Measurements from ENCODE around the gene CALR3. TPM values are rescaled to one million over a fixed set of nuclear protein-coding genes. Genes with fewer than 3 reads are reported as not detected.

CALR3 gene
- total RNA-seq, 2 donors from 2014 or later: not detected

DNA sequence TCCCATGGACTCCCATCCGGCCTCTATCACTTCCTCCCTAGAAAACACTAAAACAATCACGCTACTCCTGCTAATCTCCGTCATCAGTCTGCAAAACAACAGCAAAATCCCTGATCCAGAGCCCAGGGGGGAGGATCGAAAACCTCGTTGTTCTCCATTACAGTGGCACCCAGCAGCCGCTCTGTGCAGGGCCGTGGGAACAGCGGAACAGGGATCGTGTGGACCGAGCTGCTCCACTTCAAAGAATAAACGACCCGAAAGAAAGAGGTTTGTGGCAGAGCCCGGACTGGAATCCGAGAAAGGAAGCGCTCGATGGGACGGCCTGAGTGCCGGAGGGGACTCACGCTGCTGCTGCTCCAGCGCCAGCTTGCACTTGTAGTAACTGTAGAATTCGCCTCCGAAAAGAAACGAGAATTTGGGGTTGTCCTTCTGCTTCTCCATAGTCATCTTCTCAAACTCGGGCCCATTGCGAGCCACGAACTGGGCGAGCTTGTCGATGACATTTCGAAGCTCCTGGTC is 45.6 kb upstream of the CALR3 start:
- TF ChIP-seq, protein P1, sequence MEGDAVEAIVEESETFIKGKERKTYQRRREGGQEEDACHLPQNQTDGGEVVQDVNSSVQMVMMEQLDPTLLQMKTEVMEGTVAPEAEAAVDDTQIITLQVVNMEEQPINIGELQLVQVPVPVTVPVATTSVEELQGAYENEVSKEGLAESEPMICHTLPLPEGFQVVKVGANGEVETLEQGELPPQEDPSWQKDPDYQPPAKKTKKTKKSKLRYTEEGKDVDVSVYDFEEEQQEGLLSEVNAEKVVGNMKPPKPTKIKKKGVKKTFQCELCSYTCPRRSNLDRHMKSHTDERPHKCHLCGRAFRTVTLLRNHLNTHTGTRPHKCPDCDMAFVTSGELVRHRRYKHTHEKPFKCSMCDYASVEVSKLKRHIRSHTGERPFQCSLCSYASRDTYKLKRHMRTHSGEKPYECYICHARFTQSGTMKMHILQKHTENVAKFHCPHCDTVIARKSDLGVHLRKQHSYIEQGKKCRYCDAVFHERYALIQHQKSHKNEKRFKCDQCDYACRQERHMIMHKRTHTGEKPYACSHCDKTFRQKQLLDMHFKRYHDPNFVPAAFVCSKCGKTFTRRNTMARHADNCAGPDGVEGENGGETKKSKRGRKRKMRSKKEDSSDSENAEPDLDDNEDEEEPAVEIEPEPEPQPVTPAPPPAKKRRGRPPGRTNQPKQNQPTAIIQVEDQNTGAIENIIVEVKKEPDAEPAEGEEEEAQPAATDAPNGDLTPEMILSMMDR (IDR thresholded peaks at IDR 0.05): no peak
- DNase-seq (ENCODE audit: low spot score): no peak
- Histone ChIP-seq H3K4me3 (peak overlapping the region; percentile 88 to 98), H3K27me3 (no peaks in the 10 kb centered on the region), H3K36me3 (peaks cover 11% of the 10 kb centered on the region), H3K27ac (peak overlapping the region; percentile 86 to 93), H3K4me1 (peaks cover 0 to 49% of the 10 kb centered on the region in 2 donors), H3K9me3 (no peaks in the 10 kb centered on the region)

DNA sequence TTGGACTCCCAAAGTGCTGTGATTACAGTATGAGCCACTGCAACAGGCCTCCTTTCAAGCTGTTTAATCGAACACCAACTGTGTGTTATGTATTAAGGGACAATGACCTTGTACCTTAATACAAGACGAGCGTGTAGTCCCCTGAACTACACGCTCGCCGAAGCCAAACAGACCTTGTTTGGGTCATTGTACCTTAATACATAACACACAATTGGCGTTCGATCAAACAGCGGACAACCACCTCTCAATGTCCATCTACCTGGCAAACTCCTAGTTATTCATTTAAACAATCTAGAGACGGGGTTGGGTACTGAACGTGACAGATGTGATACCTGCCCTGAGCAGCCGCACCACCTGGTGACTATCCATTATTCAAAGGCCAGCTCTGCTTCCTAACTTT is 45.0 kb upstream of the CALR3 start:
- no peaks in the 10 kb centered on the region for H3K27me3 ChIP-seq
- DNase-seq (ENCODE audit: low spot score): no peak
- no peaks in the 10 kb centered on the region for H3K9me3 ChIP-seq
- peaks cover 11% of the 10 kb centered on the region for H3K36me3 ChIP-seq
- H3K27ac ChIP-seq: no peak overlapping the region
- H3K4me3 ChIP-seq: peak overlapping the region; percentile 88 to 98
- TF ChIP-seq, protein P1 (IDR thresholded peaks at IDR 0.05): no peak
- H3K4me1 ChIP-seq: peaks cover 0 to 49% of the 10 kb centered on the region in 2 donors

DNA sequence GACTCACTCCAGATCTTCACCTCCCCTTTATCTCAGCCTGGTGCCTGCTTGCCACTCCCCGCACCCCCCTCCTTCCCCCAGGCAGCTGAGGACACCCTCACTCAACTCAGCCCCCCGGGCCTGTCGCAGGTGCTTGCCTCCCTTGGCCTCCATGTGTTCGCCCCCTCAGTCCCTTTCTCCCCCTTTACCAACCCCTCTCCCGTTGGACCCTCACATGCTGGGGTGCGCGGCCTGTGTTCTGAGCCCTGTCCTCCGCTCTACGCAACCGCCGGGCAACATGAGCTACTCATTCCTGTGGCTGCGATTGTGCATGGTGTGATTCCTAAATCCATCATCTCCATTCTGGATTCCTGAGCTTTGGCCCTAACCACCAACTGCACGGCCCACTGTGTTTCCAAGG is 41.1 kb upstream of the CALR3 start:
- Histone ChIP-seq H3K4me3 (no peak overlapping the region), H3K27ac (no peak overlapping the region), H3K36me3 (peaks cover 46% of the 10 kb centered on the region), H3K9me3 (no peaks in the 10 kb centered on the region), H3K27me3 (no peaks in the 10 kb centered on the region), H3K4me1 (peaks cover 0 to 31% of the 10 kb centered on the region in 2 donors)
- TF ChIP-seq, protein P1 (IDR thresholded peaks at IDR 0.05): no peak
- no peak for DNase-seq (ENCODE audit: low spot score)

DNA sequence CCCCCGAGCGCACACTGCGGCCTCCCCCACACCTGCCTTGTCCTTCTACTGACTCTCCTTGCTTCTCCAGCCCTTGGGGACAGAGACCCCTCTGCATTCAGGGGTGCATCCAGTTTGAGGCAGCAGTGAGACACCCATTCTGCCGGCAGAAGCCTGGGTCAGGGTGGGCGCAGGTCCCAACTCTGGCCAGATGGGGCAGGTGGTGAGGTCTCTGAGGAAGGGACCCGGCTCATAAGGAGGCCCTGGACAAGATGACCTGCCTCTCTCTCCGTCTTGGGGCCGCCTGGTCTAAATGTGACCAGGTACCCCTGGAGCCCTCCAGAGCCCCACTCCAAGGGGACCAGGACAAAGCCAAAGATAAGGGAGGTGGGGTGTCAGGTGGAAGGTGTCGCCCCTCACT is 40.2 kb upstream of the CALR3 start:
- no peak for DNase-seq (ENCODE audit: low spot score)
- Histone ChIP-seq H3K4me1 (peaks cover 0 to 24% of the 10 kb centered on the region in 2 donors), H3K27me3 (no peaks in the 10 kb centered on the region), H3K36me3 (peaks cover 56% of the 10 kb centered on the region), H3K4me3 (no peak overlapping the region), H3K27ac (no peak overlapping the region), H3K9me3 (no peaks in the 10 kb centered on the region)
- TF ChIP-seq, protein P1 (IDR thresholded peaks at IDR 0.05): no peak

DNA sequence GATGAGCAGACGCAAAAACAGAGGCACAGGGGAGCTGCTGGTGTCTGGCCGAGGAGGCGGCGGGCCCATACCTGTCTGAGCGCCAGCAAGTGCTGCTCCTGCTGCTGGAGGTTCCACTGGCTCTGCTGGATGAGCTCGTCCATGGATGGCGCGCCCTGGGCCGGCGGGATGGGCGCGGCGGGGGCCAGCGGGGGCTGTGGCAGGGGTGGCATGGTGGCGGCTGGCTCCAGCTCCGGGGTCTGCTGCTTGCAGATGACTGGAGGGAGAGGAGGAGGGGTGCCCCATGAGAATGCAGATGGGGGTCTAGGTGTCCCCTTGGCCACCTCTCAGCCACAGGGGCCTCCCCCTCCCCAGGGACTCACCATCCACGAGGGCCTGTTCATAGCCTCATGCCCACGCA is 39.4 kb upstream of the CALR3 start:
- Histone ChIP-seq H3K9me3 (no peaks in the 10 kb centered on the region), H3K4me1 (peaks cover 0 to 17% of the 10 kb centered on the region in 2 donors), H3K36me3 (peaks cover 64% of the 10 kb centered on the region), H3K27me3 (no peaks in the 10 kb centered on the region), H3K4me3 (no peak overlapping the region), H3K27ac (no peak overlapping the region)
- TF ChIP-seq, protein P1 (IDR thresholded peaks at IDR 0.05): no peak
- no peak for DNase-seq (ENCODE audit: low spot score)

Data from right atrium auricular region (tissue), 2 donors.